GM12891 (cell line): ENCODE measurements around the gene CREB5.

Experiments
- PAX5 ChIP-seq: IDR thresholded peaks from 2 replicates; pipeline ENCODE4 v1.6.1; 2011; ENCODE audit warnings: low read length, moderate library complexity, mild to moderate bottlenecking; ENCODE audit not compliant: insufficient read depth, severe bottlenecking
- POLR2A ChIP-seq: IDR thresholded peaks from 2 replicates; pipeline ENCODE4 v1.6.1; 2011; ENCODE audit warnings: low read depth, low read length, control low read depth
- POLR2AphosphoS5 ChIP-seq: IDR thresholded peaks from 2 replicates; pipeline ENCODE4 v1.6.1; 2011; ENCODE audit warnings: low read depth, low read length, control low read depth
- POU2F2 ChIP-seq: IDR thresholded peaks from 2 replicates; pipeline ENCODE4 v1.6.1; 2011; ENCODE audit warnings: low read depth, mild to moderate bottlenecking, control low read depth, low read length, moderate library complexity
- SPI1 ChIP-seq: IDR thresholded peaks from 2 replicates; pipeline ENCODE4 v1.6.1; 2011; ENCODE audit warnings: low read depth, low read length, control low read depth
- TAF1 ChIP-seq: IDR thresholded peaks from 2 replicates; pipeline ENCODE4 v1.6.1; 2011; ENCODE audit warnings: low read depth, low read length, control low read depth

- TF ChIP-seq POLR2A (no peak), POLR2AphosphoS5 (no peak), SPI1 (no peak), TAF1 (no peak), POU2F2 (no peak), PAX5 (no peak)
Measured at GRCh38 chr7:28853834-28854749, 441.8 kb downstream of the CREB5 start.
